Pancreas (tissue), 10 donors: ENCODE data around the gene CYP4F8. TPM values are rescaled to one million over a fixed set of nuclear protein-coding genes. Genes with fewer than 3 reads are reported as not detected.

ENCODE experiments used
- ATAC-seq, 4 donors: fragments of 200-7000 bp; cut with Tn5 transposase; one replicate each; pipeline versions ENCODE4 v1.8.0 to v1.9.1; 2020; ENCODE audit warnings: mild to moderate bottlenecking in 4 of 4, moderate library complexity in 4 of 4
- DNase-seq, 6 donors: peaks; one replicate each; pipeline ENCODE4 v3.0.0-alpha.2; 2020
- FAIRE-seq: peaks from 2 replicates; lab custom pipeline; 2012; peaks lifted over from hg19 to GRCh38; lab: Jason Lieb, UNC
- H3K27ac ChIP-seq, 4 donors: fragments of 200-600 bp; sonication (generic); 1 replicate in 3 of 4; 2 replicates in 1 of 4; pipeline versions ENCODE4 v1.5.0 to v1.8.0; 2020
- H3K27me3 ChIP-seq, 4 donors: fragments of 200-600 bp; one replicate each; pipeline ENCODE4 v1.8.0; 2021
- H3K36me3 ChIP-seq, 3 donors: fragments of 200-600 bp; sonication (generic) in 1 of 3; one replicate each; pipeline versions ENCODE4 v1.5.0 to v1.8.0; 2020 to 2021
- H3K4me1 ChIP-seq, 3 donors: fragments of 200-600 bp; one replicate each; pipeline ENCODE4 v1.8.0; 2021
- H3K4me3 ChIP-seq, 4 donors: fragments of 200-600 bp; sonication (generic) in 2 of 4; one replicate each; pipeline versions ENCODE4 v1.5.0 to v1.8.0; 2020 to 2021
- H3K9me3 ChIP-seq, 4 donors: fragments of 200-600 bp; one replicate each; pipeline ENCODE4 v1.8.0; 2021
- CTCF ChIP-seq, 4 donors: fragments of 200-600 bp; sonication (generic) in 3 of 4; IDR thresholded peaks; one replicate each; pipeline versions ENCODE4 v1.5.0 to v1.8.0; 2021; ENCODE audit warnings: antibody characterized with exemption in 4 of 4
- WGBS, 2 donors: extraction: QIAGEN DNeasy Blood & Tissue Kit; methylation state at CpG; one replicate each; pipeline ENCODE4 v1.1.7; 2013; 5-methylcytosine and 5-hydroxymethylcytosine counted together
- intact Hi-C, 3 donors: fragments of 100-400 bp; cut with DNase I; formaldehyde crosslinking; loops; one replicate each; pipeline versions ENCODE4 v1.11.1 to v1.14.2; 2022
- polyA plus RNA-seq, 2 donors: library from polyadenylated mRNA; stranded (reverse); fragments of 200-250 nt; gene quantifications; one replicate each; pipeline ENCODE4 v1.2.3, GENCODE V29; 2013
- total RNA-seq, 6 donors: library from RNA; stranded (reverse); fragmentation: NEBNext Ultra II Directional in 4 of 6; extraction: Animal tissue kit (Norgen Biotek cat#: 25700) in 4 of 6; gene quantifications; one replicate each; pipeline versions ENCODE4 v1.2.1 to v1.2.4, GENCODE V29; 2021 to 2023
- donor health status: healthy with polysubstance abuse.
- donor health status: DM: no; HTN: no; CAD: no; lungs with moderate emphysema.
- donor health status: DM: no; HTN: no; CAD: no.
- donor health status: control.
- donor health status: control.
- donor health status: Bipolar disorder and iron deficiency.
- donor health status: DM: yes; HTN: yes; CAD: no.
- donor health status: DM: no; HTN: no; CAD: no.
- donor health status: DM: no; HTN: no; CAD: no.
- donor health status: DM: yes; HTN: yes; CAD: no.

CYP4F8 gene
- total RNA-seq (not detected), polyA plus RNA-seq (not detected)

- Histone ChIP-seq H3K27ac (no peak within 1 kb of the TSS), H3K27me3 (no peaks in the 10 kb centered on the region), H3K4me3 (no peak within 1 kb of the TSS), H3K9me3 (no peaks in the 10 kb centered on the region), H3K4me1 (no peaks in the 10 kb centered on the region), H3K36me3 (no peaks in the 10 kb centered on the region)
- peak in 3 of 4 donors; percentile 47 to 87 (median 52) for ATAC-seq
- FAIRE-seq, result no peak
- no peak for TF ChIP-seq CTCF (IDR thresholded peaks at IDR 0.05)
- peak in 3 of 6 donors; percentile 13 to 32 (median 21) for DNase-seq
- intact Hi-C loops, result no loop called here
- WGBS, 2 donors, result 21 to 25% methylated on average over 8 of the region's 8 CpGs
These were observed at the start of gene CYP4F8 for GRCh38 chr19:15614507-15615379. Gene CYP4F8, plus strand, starts transcription at chr19:15615218. Its CDS starts 399 bp downstream, at chr19:15615617.

- intact Hi-C loops, result no loop called here
- Histone ChIP-seq H3K4me3 (no peak overlapping the region), H3K27ac (no peak overlapping the region), H3K4me1 (no peaks in the 10 kb centered on the region), H3K36me3 (no peaks in the 10 kb centered on the region), H3K27me3 (no peaks in the 10 kb centered on the region), H3K9me3 (no peaks in the 10 kb centered on the region)
- FAIRE-seq, result no peak
- WGBS, 2 donors, result 63 to 85% methylated on average over 3 of the region's 3 CpGs
- no peak for DNase-seq
- no peak for ATAC-seq
- TF ChIP-seq CTCF (IDR thresholded peaks at IDR 0.05), result no peak
These were observed 44.6 kb upstream of the CYP4F8 start for GRCh38 chr19:15570420-15570819.

- FAIRE-seq, result no peak
- no peaks in the 10 kb centered on the region for H3K27me3 ChIP-seq
These were observed 39.6 kb upstream of the CYP4F8 start for GRCh38 chr19:15575406-15575805.

GRCh38 chr19:15576526-15577156, 38.4 kb upstream of the CYP4F8 start:
- Histone ChIP-seq H3K27me3 (no peaks in the 10 kb centered on the region), H3K36me3 (no peaks in the 10 kb centered on the region), H3K4me1 (no peaks in the 10 kb centered on the region), H3K27ac (no peak overlapping the region), H3K4me3 (no peak overlapping the region), H3K9me3 (no peaks in the 10 kb centered on the region)
- DNase-seq, result no peak
- no peak for FAIRE-seq
- 64 to 68% methylated on average over 12 of the region's 12 CpGs for WGBS, 2 donors
- no peak for TF ChIP-seq CTCF (IDR thresholded peaks at IDR 0.05)
- ATAC-seq, result no peak
- intact Hi-C loops, result no loop called here

More at GRCh38 chr19:15575406-15575805, 39.6 kb upstream of the CYP4F8 start:
- 35 to 39% methylated on average over 6 of the region's 6 CpGs for WGBS, 2 donors
- no peak overlapping the region for H3K27ac ChIP-seq
- ATAC-seq (no peak), DNase-seq (no peak)
- no peaks in the 10 kb centered on the region for H3K4me1 ChIP-seq
- no peak overlapping the region for H3K4me3 ChIP-seq
- no peak for TF ChIP-seq CTCF (IDR thresholded peaks at IDR 0.05)
- intact Hi-C loops, result no loop called here
- H3K9me3 ChIP-seq, result no peaks in the 10 kb centered on the region
- H3K36me3 ChIP-seq, result no peaks in the 10 kb centered on the region
